HFFc6 (cell line): ENCODE results near the gene ZNF705A. TPM values are rescaled to one million over a fixed set of nuclear protein-coding genes. Genes with fewer than 3 reads are reported as not detected.
"Not testable (repeated sequence)": the region's sequence is repeated elsewhere in the genome, so short reads cannot be mapped to it uniquely, and the experiment has no call there.

ENCODE experiments used
- DNase-seq: peaks from one replicate; pipeline ENCODE4 v3.0.0-alpha.2; 2018
- H3K27ac Mint-ChIP-seq: 2 replicates; pipeline ENCODE4 v1.8.0; 2020; ENCODE audit warnings: mild to moderate bottlenecking, mixed read lengths
- H3K27me3 Mint-ChIP-seq: 2 replicates; pipeline ENCODE4 v1.8.0; 2021; ENCODE audit warnings: mild to moderate bottlenecking, moderate library complexity, mixed read lengths; ENCODE audit not compliant: insufficient read depth
- H3K36me3 Mint-ChIP-seq: 2 replicates; pipeline ENCODE4 v1.8.0; 2021; ENCODE audit warnings: low read depth, mixed read lengths
- H3K4me1 Mint-ChIP-seq: 2 replicates; pipeline ENCODE4 v1.8.0; 2020; ENCODE audit warnings: low read depth, mixed read lengths
- H3K4me3 Mint-ChIP-seq: 2 replicates; pipeline ENCODE4 v1.8.0; 2020; ENCODE audit warnings: mild to moderate bottlenecking, moderate library complexity, mixed read lengths
- H3K9me3 Mint-ChIP-seq: 2 replicates; pipeline ENCODE4 v1.8.0; 2020; ENCODE audit warnings: mild to moderate bottlenecking, mixed read lengths
- total RNA-seq, 6 experiments: library from RNA; stranded (reverse); fragmentation: NEBNext Ultra II Directional; extraction: Animal tissue kit (Norgen Biotek cat#: 25700); gene quantifications; 2 replicates in 1 of 6; 3 replicates in 5 of 6; pipeline ENCODE4 v1.2.3, GENCODE V29; 2021
- TF ChIP-seq, protein P1 (sequence below): fragments of 200-600 bp; sonication (generic); IDR thresholded peaks from 2 replicates; pipeline ENCODE4 v1.5.0; 2021; ENCODE audit warnings: antibody characterized with exemption, mild to moderate bottlenecking

ZNF705A gene
- total RNA-seq, 6 experiments from 2014 or later = not detected

- Mint-ChIP-seq H3K4me3 (no peak overlapping the region), H3K36me3 (no peaks in the 10 kb centered on the region), H3K4me1 (no peaks in the 10 kb centered on the region), H3K9me3 (no peaks in the 10 kb centered on the region), H3K27ac (no peak overlapping the region), H3K27me3 (peaks cover 2% of the 10 kb centered on the region; the same call in 1 of the 2 replicates)
- TF ChIP-seq, protein P1, sequence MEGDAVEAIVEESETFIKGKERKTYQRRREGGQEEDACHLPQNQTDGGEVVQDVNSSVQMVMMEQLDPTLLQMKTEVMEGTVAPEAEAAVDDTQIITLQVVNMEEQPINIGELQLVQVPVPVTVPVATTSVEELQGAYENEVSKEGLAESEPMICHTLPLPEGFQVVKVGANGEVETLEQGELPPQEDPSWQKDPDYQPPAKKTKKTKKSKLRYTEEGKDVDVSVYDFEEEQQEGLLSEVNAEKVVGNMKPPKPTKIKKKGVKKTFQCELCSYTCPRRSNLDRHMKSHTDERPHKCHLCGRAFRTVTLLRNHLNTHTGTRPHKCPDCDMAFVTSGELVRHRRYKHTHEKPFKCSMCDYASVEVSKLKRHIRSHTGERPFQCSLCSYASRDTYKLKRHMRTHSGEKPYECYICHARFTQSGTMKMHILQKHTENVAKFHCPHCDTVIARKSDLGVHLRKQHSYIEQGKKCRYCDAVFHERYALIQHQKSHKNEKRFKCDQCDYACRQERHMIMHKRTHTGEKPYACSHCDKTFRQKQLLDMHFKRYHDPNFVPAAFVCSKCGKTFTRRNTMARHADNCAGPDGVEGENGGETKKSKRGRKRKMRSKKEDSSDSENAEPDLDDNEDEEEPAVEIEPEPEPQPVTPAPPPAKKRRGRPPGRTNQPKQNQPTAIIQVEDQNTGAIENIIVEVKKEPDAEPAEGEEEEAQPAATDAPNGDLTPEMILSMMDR = no peak
- DNase-seq = no peak
These were observed 29.7 kb upstream of the ZNF705A start for GRCh38 chr12:8127138-8127537.

DNA sequence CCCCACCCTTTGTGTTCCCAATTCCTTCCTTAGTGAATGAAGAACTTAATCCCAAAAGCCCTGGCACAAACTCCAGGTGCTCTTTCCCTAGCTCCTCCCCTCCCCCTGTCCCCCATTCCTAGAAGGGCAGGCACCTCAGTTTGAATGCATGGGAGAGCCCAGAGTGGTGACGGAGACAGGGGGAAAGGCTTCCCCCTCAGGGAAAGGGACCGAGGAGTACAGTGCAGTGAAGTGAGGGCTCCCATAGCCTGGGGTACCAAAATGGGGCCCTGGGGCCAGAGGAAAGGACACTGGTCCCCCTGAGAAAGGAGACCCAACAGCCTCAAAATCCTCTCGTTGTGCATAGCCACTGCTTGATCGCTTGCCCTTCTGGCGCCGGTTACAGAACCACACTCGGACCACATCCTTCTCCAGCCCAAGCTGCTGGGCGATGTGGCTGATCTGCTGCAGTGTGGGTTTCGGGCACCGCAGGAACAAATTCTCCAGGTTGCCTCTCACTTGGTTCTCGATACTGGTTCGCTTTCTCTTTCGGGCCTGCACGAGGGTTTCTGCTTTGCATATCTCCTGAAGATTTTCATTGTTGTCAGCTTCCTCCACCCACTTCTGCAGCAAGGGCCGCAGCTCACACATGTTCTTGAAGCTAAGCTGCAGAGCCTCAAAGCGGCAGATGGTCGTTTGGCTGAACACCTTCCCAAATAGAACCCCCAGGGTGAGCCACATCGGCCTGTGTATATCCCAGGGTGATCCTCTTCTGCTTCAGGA, 23.0 kb upstream of the ZNF705A start:
- H3K4me3 Mint-ChIP-seq, DNase-seq, H3K36me3 Mint-ChIP-seq, H3K9me3 Mint-ChIP-seq, H3K27me3 Mint-ChIP-seq, H3K27ac Mint-ChIP-seq: not testable (repeated sequence)
- H3K4me1 Mint-ChIP-seq = peaks cover 13% of the 10 kb centered on the region

DNA sequence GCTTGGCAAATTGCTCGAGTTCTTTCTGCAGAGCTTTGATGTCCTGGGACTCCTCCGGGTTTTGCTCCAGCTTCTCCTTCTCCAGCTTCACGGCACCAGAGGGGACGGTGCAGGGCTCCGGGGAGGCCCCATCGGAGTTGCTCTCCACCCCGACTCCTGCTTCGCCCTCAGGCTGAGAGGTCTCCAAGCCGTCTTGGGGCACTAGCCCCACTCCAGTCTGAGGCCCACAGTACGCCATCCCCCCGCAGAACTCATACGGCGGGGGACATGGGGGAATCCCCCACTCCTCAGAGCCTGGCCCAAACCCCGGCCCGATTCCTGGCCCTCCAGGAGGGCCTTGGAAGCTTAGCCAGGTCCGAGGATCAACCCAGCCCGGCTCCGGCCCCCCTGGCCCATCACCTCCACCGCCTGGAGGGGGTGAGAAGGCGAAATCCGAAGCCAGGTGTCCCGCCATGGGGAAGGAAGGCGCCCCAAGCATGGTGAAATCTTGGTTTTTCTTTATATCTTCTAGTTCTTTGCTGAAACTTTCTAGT, 22.4 kb upstream of the ZNF705A start:
- H3K9me3 Mint-ChIP-seq, H3K4me3 Mint-ChIP-seq, DNase-seq, H3K27ac Mint-ChIP-seq, H3K36me3 Mint-ChIP-seq, H3K27me3 Mint-ChIP-seq: not testable (repeated sequence)
- H3K4me1 Mint-ChIP-seq = peaks cover 13% of the 10 kb centered on the region

DNA sequence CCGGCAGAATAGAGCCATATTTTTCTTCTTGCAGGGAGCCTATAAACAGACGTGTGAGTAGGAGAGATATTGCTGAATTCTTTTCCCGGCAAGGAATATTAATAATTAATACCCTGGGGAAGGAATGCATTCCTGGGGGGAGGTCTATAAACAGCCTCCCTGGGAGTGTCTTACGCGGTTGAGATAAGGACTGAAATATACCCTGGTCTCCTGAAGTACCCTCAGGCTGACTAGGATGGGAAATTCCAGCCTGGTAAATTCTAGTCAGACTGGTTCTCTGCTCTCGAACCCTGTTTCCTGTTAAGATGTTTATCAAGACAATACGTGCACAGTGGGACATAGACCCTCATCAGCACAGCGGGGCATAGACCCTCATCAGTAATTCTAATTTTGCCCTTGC, 15.2 kb upstream of the ZNF705A start:
- H3K4me1 Mint-ChIP-seq, H3K4me3 Mint-ChIP-seq, H3K27me3 Mint-ChIP-seq, H3K9me3 Mint-ChIP-seq, DNase-seq, H3K27ac Mint-ChIP-seq: not testable (repeated sequence)
- H3K36me3 Mint-ChIP-seq = peaks cover 13% of the 10 kb centered on the region

- Mint-ChIP-seq H3K36me3 (peaks cover 13% of the 10 kb centered on the region), H3K27me3 (no peaks in the 10 kb centered on the region), H3K9me3 (peaks cover 6% of the 10 kb centered on the region)
These were observed 13.6 kb upstream of the ZNF705A start for GRCh38 chr12:8143261-8143660.

GRCh38 chr12:8145754-8146441, 10.9 kb upstream of the ZNF705A start:
- no peak for DNase-seq
- H3K36me3 Mint-ChIP-seq = peaks cover 13% of the 10 kb centered on the region; the same call in 1 of the 2 replicates
- H3K9me3 Mint-ChIP-seq = peaks cover 6% of the 10 kb centered on the region
- H3K4me1 Mint-ChIP-seq = no peaks in the 10 kb centered on the region
- TF ChIP-seq, protein P1 = no peak
- H3K27me3 Mint-ChIP-seq = no peaks in the 10 kb centered on the region
- H3K27ac Mint-ChIP-seq = no peak overlapping the region; the same call in 1 of the 2 replicates
- H3K4me3 Mint-ChIP-seq = no peak overlapping the region; the same call in 1 of the 2 replicates

More at GRCh38 chr12:8143261-8143660, 13.6 kb upstream of the ZNF705A start:
- Mint-ChIP-seq H3K4me3 (no peak overlapping the region), H3K4me1 (no peaks in the 10 kb centered on the region), H3K27ac (no peak overlapping the region)
- no peak for DNase-seq
- TF ChIP-seq, protein P1 = no peak

DNA sequence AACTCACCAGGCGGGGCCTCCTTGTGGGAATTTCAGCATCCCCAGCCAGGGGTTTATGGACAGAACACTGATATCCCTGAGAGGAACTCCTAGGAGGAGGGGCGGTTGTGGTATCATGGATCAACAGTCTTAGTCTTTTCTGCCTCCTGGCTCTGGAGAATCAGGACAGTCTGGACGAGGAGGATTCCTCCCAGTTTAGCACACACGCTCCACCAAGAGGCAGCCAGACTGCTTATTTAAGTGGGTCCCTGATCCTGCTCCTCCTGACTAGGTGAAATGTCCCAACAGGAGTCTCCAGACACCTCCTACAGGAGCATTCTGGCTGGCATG, 10.4 kb upstream of the ZNF705A start:
- H3K4me3 Mint-ChIP-seq = no peak overlapping the region; the same call in 1 of the 2 replicates
- H3K27me3 Mint-ChIP-seq = no peaks in the 10 kb centered on the region
- H3K4me1 Mint-ChIP-seq = no peaks in the 10 kb centered on the region
- H3K36me3 Mint-ChIP-seq = peaks cover 11% of the 10 kb centered on the region; the same call in 1 of the 2 replicates
- TF ChIP-seq, protein P1 = no peak
- peaks cover 6% of the 10 kb centered on the region for H3K9me3 Mint-ChIP-seq
- DNase-seq = no peak
- no peak overlapping the region; the same call in 1 of the 2 replicates for H3K27ac Mint-ChIP-seq
